AG10803 (cell line): Measurements from ENCODE around the gene E2F6.

Experiments used
- DNase-seq: peaks from one replicate; pipeline ENCODE4 v3.0.0; 2010; ENCODE audit warnings: low read depth
- H3K4me3 ChIP-seq: 2 replicates; pipeline ENCODE4 v1.5.1; 2011; ENCODE audit warnings: mild to moderate bottlenecking, low read length, control low read depth
- CTCF ChIP-seq: conservative IDR thresholded peaks from 2 replicates; pipeline ENCODE4 v1.5.1; 2011; ENCODE audit warnings: mild to moderate bottlenecking, low read length, control low read depth, inconsistent platforms

Gene E2F6

GRCh38 chr2:11482473-11483035, 16.6 kb upstream of the E2F6 start:
- H3K4me3 ChIP-seq = no peak overlapping the region
- no peak for DNase-seq
- TF ChIP-seq CTCF = no peak

- no peak for DNase-seq
- H3K4me3 ChIP-seq = no peak overlapping the region
- TF ChIP-seq CTCF = no peak
Measured at GRCh38 chr2:11481789-11482472, 16.0 kb upstream of the E2F6 start.

GRCh38 chr2:11481426-11481788, 15.4 kb upstream of the E2F6 start:
- H3K4me3 ChIP-seq = no peak overlapping the region
- TF ChIP-seq CTCF = no peak

GRCh38 chr2:11480859-11481258, 14.9 kb upstream of the E2F6 start:
- DNase-seq = no peak
- TF ChIP-seq CTCF = no peak

More at GRCh38 chr2:11481426-11481788, 15.4 kb upstream of the E2F6 start:
- no peak for DNase-seq

GRCh38 chr2:11480406-11480805, 14.4 kb upstream of the E2F6 start:
- no peak for DNase-seq
- no peak for TF ChIP-seq CTCF
- H3K4me3 ChIP-seq = no peak overlapping the region

More at GRCh38 chr2:11480859-11481258, 14.9 kb upstream of the E2F6 start:
- H3K4me3 ChIP-seq = no peak overlapping the region

GRCh38 chr2:11478899-11479605, 13.1 kb upstream of the E2F6 start:
- no peak for DNase-seq
- no peak overlapping the region for H3K4me3 ChIP-seq
- no peak for TF ChIP-seq CTCF

GRCh38 chr2:11477994-11478393, 12.0 kb upstream of the E2F6 start:
- no peak overlapping the region for H3K4me3 ChIP-seq
- peak; percentile 87 for TF ChIP-seq CTCF
- DNase-seq = peak; percentile 78
